IMR-90 (cell line): ENCODE results near the gene INF2. TPM values are rescaled to one million over a fixed set of nuclear protein-coding genes. Genes with fewer than 3 reads are reported as not detected.
A peak's percentile ranks its signal among the peaks of the same experiment; 100 is the strongest.

Source experiments
- ATAC-seq: fragments of 200-7000 bp; cut with Tn5 transposase; 2 replicates; pipeline ENCODE4 v1.9.1; 2020; ENCODE audit warnings: low read depth, mild to moderate bottlenecking, moderate library complexity
- BruUV-seq: library from RNA; stranded (reverse); fragments of 400-500 nt; replicated peaks from 2 replicates; lab custom pipeline; 2021; lab: Mats Ljungman, UMichigan
- CTCF ChIA-PET: fragments of 300-600 bp; formaldehyde crosslinking; extraction: SDS; loops from one replicate; lab custom pipeline; 2021; ENCODE audit warnings: antibody characterized with exemption; lab: Yijun Ruan, JAX
- POLR2A ChIA-PET: fragments of 300-600 bp; sonication (Branson Sonifier 250); formaldehyde crosslinking; loops from one replicate; lab custom pipeline; 2022; ENCODE audit warnings: antibody characterized with exemption; ENCODE audit not compliant: unreplicated experiment; lab: Charles Lee
- DNase-seq: peaks from one replicate; pipeline ENCODE4 v3.0.0; 2013
- H2AFZ ChIP-seq: replicated peaks from 2 replicates; pipeline ENCODE3; 2013; ENCODE audit warnings: low read length, mild to moderate bottlenecking; ENCODE audit not compliant: poor library complexity
- H2AK5ac ChIP-seq: 2 replicates; pipeline ENCODE4 v1.6.1; 2013; ENCODE audit warnings: low read depth, low read length, inconsistent platforms
- H2AK9ac ChIP-seq: replicated peaks from 2 replicates; pipeline ENCODE3; 2013; ENCODE audit warnings: mild to moderate bottlenecking, low read depth, low read length, moderate library complexity; ENCODE audit not compliant: poor library complexity
- H2BK120ac ChIP-seq: 2 replicates; pipeline ENCODE4 v1.6.1; 2013; ENCODE audit warnings: low read depth, low read length, inconsistent platforms
- H2BK15ac ChIP-seq: 3 replicates; pipeline ENCODE4 v1.6.1; 2013; ENCODE audit warnings: low read depth, low read length, inconsistent platforms
- H2BK20ac ChIP-seq: 2 replicates; pipeline ENCODE4 v1.6.1; 2013; ENCODE audit warnings: low read depth, mild to moderate bottlenecking, inconsistent platforms, low read length, moderate library complexity
- H2BK5ac ChIP-seq: 2 replicates; pipeline ENCODE4 v1.6.1; 2013; ENCODE audit warnings: mild to moderate bottlenecking, low read depth, low read length, inconsistent platforms; ENCODE audit not compliant: poor library complexity, severe bottlenecking
- H3K14ac ChIP-seq: replicated peaks from 2 replicates; pipeline ENCODE4 v1.6.1; 2013; ENCODE audit warnings: low read depth, low read length, inconsistent platforms
- H3K18ac ChIP-seq: 2 replicates; pipeline ENCODE4 v1.6.1; 2013; ENCODE audit warnings: low read depth, low read length, control low read depth
- H3K23ac ChIP-seq: 2 replicates; pipeline ENCODE4 v1.6.1; 2013; ENCODE audit warnings: low read depth, low read length, inconsistent platforms
- H3K27ac ChIP-seq: 2 replicates; pipeline ENCODE4 v1.5.1; 2013; ENCODE audit warnings: mild to moderate bottlenecking, control low read depth, low read length; ENCODE audit not compliant: insufficient read depth
- H3K27me3 ChIP-seq: 2 replicates; pipeline ENCODE4 v1.6.1; 2013; ENCODE audit warnings: low read length; ENCODE audit not compliant: control insufficient read depth, insufficient read depth
- H3K36me3 ChIP-seq: 2 replicates; pipeline ENCODE4 v1.6.1; 2013; ENCODE audit warnings: low read length, mixed read lengths; ENCODE audit not compliant: control insufficient read depth, insufficient read depth
- H3K4ac ChIP-seq: 2 replicates; pipeline ENCODE4 v1.6.1; 2013; ENCODE audit warnings: low read depth, low read length, inconsistent platforms
- H3K4me1 ChIP-seq: 2 replicates; pipeline ENCODE4 v1.6.1; 2013; ENCODE audit warnings: low read length, mixed read lengths; ENCODE audit not compliant: control insufficient read depth, insufficient read depth
- H3K4me2 ChIP-seq: 2 replicates; pipeline ENCODE4 v1.6.1; 2013; ENCODE audit warnings: low read depth, mild to moderate bottlenecking, control low read depth, low read length, moderate library complexity
- H3K4me3 ChIP-seq: 2 replicates; pipeline ENCODE4 v1.5.1; 2013; ENCODE audit warnings: low read depth, mild to moderate bottlenecking, control low read depth, low read length, moderate library complexity; ENCODE audit not compliant: insufficient read depth
- H3K56ac ChIP-seq: 2 replicates; pipeline ENCODE4 v1.6.1; 2013; ENCODE audit warnings: low read length, inconsistent platforms; ENCODE audit not compliant: insufficient read depth; ENCODE audit errors: extremely low read depth
- H3K79me1 ChIP-seq, 2 experiments: 2 replicates each; pipeline ENCODE4 v1.6.1; 2013; ENCODE audit warnings: low read length in 2 of 2, inconsistent platforms in 1 of 2, low read depth in 1 of 2
- H3K9ac ChIP-seq: 2 replicates; pipeline ENCODE4 v1.6.1; 2013; ENCODE audit warnings: low read depth, low read length, control low read depth
- H3K9me1 ChIP-seq: 2 replicates; pipeline ENCODE4 v1.6.1; 2013; ENCODE audit warnings: low read length, inconsistent platforms; ENCODE audit not compliant: insufficient read depth
- H3K9me3 ChIP-seq: 2 replicates; pipeline ENCODE4 v1.6.1; 2013; ENCODE audit warnings: low read length; ENCODE audit not compliant: control insufficient read depth, insufficient read depth
- H4K20me1 ChIP-seq: 2 replicates; pipeline ENCODE4 v1.6.1; 2013; ENCODE audit warnings: low read length, inconsistent platforms; ENCODE audit not compliant: insufficient read depth
- H4K5ac ChIP-seq: 2 replicates; pipeline ENCODE4 v1.6.1; 2013; ENCODE audit warnings: mild to moderate bottlenecking, low read depth, low read length, control low read depth
- H4K8ac ChIP-seq, 2 experiments: 2 replicates each; pipeline ENCODE4 v1.6.1; 2013; ENCODE audit warnings: low read depth in 2 of 2, low read length in 2 of 2, control low read depth in 1 of 2, inconsistent platforms in 1 of 2
- H4K91ac ChIP-seq: 2 replicates; pipeline ENCODE4 v1.6.1; 2013; ENCODE audit warnings: low read depth, low read length, inconsistent platforms; ENCODE audit not compliant: insufficient read depth
- CEBPB ChIP-seq: IDR thresholded peaks from 2 replicates; pipeline ENCODE4 v1.6.1; 2012; ENCODE audit warnings: low read depth, low read length, improper control_type of control experiment
- CHD1 ChIP-seq: IDR thresholded peaks from 2 replicates; pipeline ENCODE4 v1.6.1; 2012; ENCODE audit warnings: low read depth, low read length, improper control_type of control experiment
- FOS ChIP-seq: fragments of 150-350 bp; IDR thresholded peaks from 2 replicates; pipeline ENCODE4 v1.6.1; 2016; ENCODE audit warnings: low read depth, low read length
- RAD21 ChIP-seq: IDR thresholded peaks from 2 replicates; pipeline ENCODE4 v1.6.1; 2012; ENCODE audit warnings: low read length, improper control_type of control experiment
- RCOR1 ChIP-seq: IDR thresholded peaks from 2 replicates; pipeline ENCODE4 v1.6.1; 2012; ENCODE audit warnings: mild to moderate bottlenecking, low read length, improper control_type of control experiment; ENCODE audit not compliant: insufficient replicate concordance
- WGBS, 2 experiments: methylation state at CpG; one replicate each; pipeline versions ENCODE4 v1.1.5 to v1.1.7; 2013; ENCODE audit warnings: missing lambda C conversion rate in 2 of 2; ENCODE audit not compliant: insufficient read length in 1 of 2; ENCODE audit errors: extremely low coverage in 2 of 2; 5-methylcytosine and 5-hydroxymethylcytosine counted together
- dilution Hi-C: fragments of 300-500 bp; cut with HindIII; formaldehyde crosslinking; loops from one replicate; pipeline ENCODE4 v1.14.3; 2018; ENCODE audit warnings: low sequenced_read_pairs; ENCODE audit not compliant: unreplicated experiment
- in situ Hi-C: fragments of 300-500 bp; cut with MboI; formaldehyde crosslinking; loops from 3 replicates; pipeline ENCODE4 v1.14.3; 2019; ENCODE audit warnings: low sequenced_read_pairs, inconsistent platforms, mixed read lengths
- intact Hi-C: fragments of 100-400 bp; cut with micrococcal nuclease; formaldehyde crosslinking; loops from 2 replicates; pipeline ENCODE4 v1.10.0; 2022
- polyA plus RNA-seq, 3 experiments: library from polyadenylated mRNA; depleted of rRNA; stranded (reverse); fragments of >200 nt; gene quantifications; 2 replicates each; pipeline ENCODE4 v1.2.3, GENCODE V29; 2012; ENCODE audit warnings: low replicate concordance in 1 of 3
- total RNA-seq: library from RNA; depleted of rRNA; stranded (reverse); fragments of >200 nt; gene quantifications from 2 replicates; pipeline ENCODE4 v1.2.3, GENCODE V29; 2012

INF2 gene
- total and polyA plus RNA-seq, 2 of the 4 experiments (the other 2 are of a cell fraction): 16.8 to 62.1 TPM

DNA sequence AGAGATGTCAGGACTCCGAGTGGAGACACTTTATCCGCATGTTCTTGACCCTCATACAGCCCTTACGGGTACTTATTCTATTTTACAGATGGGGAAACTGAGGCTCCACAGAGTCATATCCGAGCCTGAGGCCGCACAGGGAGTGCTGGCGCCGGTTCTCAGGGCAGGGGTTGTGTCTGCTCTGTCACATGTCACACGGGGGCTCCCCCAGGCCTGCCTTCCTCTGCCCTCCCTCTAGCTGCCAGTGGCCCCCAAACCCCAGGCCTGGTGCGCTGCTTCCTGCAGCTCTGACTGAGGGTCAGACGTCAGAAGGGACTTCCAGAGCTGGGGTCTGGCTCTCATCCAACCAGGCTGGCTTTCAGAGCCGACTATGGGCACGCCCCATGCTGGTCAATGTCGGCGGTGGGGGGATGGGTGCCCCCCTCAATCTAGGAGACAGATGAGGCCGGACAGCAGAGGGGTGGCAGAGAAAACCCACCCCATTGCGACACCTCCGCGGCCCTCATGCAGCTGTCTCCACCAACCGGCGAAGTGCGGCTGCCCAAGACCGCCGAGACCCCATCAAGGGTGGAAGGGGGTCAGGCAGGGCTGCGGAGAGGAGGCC, 811 bp upstream of the INF2 start:
- no TSS peak for BruUV-seq

More for the DNA sequence above, 811 bp upstream of the INF2 start:
- Histone ChIP-seq H3K9me1 (peaks cover 5% of the 10 kb centered on the region; the same call in 1 of the 2 replicates), H2AK9ac (peak overlapping the region; percentile 96), H2BK20ac (peak overlapping the region; percentile 27; the same call in 1 of the 2 replicates), H3K4me1 (peaks cover 33% of the 10 kb centered on the region), H2AK5ac (peak overlapping the region; percentile 45), H3K23ac (no peak overlapping the region), H3K4me3 (peak overlapping the region; percentile 47), H3K9me3 (no peaks in the 10 kb centered on the region), H3K4me2 (peak overlapping the region; percentile 84), H3K14ac (no peak overlapping the region; the same call in 1 of the 2 replicates), H3K4ac (peak overlapping the region; percentile 83), H2BK5ac (no peak overlapping the region), H3K56ac (no peak overlapping the region), H3K36me3 (peaks cover 13% of the 10 kb centered on the region), H3K27ac (peak overlapping the region; percentile 64; the same call in 1 of the 2 replicates), H4K20me1 (peaks cover 36% of the 10 kb centered on the region), H3K79me1 (peaks cover 0 to 26% of the 10 kb centered on the region in 2 experiments), H3K9ac (no peak overlapping the region), H2AFZ (peak overlapping the region; percentile 95), H2BK15ac (peak overlapping the region; percentile 28; the same call in 1 of the 3 replicates), H3K18ac (no peak overlapping the region; the same call in 1 of the 2 replicates), H2BK120ac (peak overlapping the region; percentile 66), H4K8ac (peak overlapping the region; percentile 76 to 96), H3K27me3 (no peaks in the 10 kb centered on the region), H4K91ac (peak overlapping the region; percentile 74), H4K5ac (peak overlapping the region; percentile 71)
- WGBS, 2 experiments: 40% methylated on average over 2 of the region's 24 CpGs; no CpG with 5 or more reads in 1 of the 2 experiments
- intact Hi-C loops: loop anchor here (1.0 to 5.0 kb wide), 2 partner anchors 23 to 36 kb away; no protein-coding TSS in a partner anchor
- no peak for ATAC-seq
- in situ Hi-C loops: no loop called here
- TF ChIP-seq CEBPB (peak; percentile 77), RAD21 (no peak), CHD1 (no peak), FOS (no peak), RCOR1 (no peak)
- dilution Hi-C loops: no loop called here
- POLR2A ChIA-PET: interaction anchor here (0.6 kb wide), 1 partner anchor 23 kb away, joined by 3 read pairs; no protein-coding TSS in a partner anchor
- no peak for DNase-seq
- CTCF ChIA-PET: no interaction called here
